Medulla oblongata (tissue), 1 donor: ENCODE data around the gene ASAP3.
A peak's percentile ranks its signal among the peaks of the same experiment; 100 is the strongest.

ENCODE experiments used
- DNase-seq: peaks from one replicate; pipeline ENCODE4 v3.0.0-alpha.2; 2015; ENCODE audit errors: extremely low spot score

Gene ASAP3

DNA sequence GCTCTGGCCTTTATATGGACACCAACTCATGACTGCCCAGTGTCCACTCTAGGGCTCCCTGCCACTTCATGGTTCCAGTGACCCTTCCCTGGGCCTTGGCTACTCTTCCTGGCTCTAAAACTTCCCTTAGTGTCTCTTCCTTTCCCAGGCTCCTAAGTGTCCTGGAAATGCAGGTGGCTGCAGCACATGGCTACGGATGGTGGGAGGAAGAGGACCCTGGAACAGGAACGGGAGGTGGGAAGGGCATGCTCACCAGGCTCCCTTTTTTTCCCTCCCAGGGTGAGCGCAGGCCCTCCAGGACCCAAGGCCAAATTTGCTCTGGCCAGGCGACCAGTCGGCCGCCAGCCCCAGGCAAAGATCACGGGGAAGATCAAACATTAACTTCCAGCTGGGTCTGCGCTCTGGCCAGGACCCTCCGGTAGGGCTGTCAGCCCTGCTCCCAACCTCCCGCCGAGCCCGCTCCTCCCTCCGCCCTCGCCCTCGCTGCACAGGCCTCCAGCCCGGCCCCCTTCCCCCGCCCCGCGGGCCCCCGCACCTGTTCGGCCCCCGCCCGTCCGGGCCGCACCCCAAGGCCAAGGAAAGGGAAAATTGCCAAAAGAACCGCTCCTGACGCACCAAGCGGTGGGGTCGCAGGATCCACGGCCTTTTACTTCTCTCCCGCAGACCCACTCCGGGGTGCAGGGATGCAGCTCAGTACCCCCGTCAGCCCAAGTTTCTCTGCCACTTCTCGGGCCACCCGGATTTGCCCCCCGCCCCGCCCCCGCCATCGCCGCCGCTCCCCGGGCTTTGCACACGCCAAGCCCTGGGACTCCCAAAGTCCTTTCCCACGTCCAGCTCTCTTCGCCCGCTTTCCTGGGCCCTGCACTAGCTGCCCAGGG, 60.3 kb downstream of the ASAP3 start:
- DNase-seq = no peak

DNA sequence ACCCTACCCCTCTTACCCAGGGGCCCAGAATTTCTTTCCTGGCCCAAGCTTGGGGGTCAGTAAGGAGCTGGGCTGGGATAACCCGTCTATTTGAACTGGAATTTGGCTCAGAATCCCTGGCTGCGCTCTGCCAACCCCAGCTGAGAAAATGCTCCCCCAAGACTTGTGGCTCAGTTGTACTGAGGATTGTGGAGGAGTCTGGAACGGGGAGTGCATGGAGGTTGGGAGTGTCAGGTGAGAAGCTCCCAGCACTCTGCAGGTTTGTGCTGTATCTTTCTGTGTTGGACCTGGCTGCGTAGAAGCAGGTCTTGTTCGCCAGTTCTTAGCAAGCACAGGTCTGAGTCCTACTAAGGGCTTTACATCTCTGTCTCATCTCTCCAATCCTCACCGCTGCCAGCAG, 61.0 kb downstream of the ASAP3 start:
- no peak for DNase-seq

DNA sequence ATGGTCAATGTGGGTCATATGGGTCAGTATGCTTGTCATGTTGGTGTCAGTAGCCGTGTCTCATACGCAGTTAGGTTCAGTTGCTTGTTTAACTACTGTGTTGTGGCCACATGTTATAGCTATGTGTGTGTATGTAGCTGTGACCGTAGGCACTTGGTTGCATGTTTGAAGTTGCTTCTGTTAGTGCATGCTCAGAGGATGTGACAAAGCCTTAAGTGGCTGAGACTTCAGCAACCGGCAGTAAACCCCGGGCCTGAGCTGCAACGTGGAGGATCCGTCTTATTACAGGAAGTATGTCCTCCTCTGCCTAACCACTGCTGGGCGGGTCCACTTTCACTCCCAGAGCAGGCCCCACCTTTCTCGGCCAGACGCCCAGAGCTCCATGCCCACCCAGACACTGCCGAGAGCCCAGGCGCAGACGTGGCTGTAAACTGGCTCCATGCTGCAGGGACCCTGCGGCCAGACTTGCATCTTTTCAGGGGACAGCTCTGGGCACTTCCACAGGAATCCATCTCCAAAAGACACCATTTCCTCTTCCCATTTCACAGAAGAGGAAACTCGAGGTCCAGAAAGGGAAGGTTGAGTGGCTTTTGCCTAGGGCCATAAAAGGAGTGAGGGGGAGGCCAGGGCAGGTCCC, 61.6 kb downstream of the ASAP3 start:
- DNase-seq = no peak

DNA sequence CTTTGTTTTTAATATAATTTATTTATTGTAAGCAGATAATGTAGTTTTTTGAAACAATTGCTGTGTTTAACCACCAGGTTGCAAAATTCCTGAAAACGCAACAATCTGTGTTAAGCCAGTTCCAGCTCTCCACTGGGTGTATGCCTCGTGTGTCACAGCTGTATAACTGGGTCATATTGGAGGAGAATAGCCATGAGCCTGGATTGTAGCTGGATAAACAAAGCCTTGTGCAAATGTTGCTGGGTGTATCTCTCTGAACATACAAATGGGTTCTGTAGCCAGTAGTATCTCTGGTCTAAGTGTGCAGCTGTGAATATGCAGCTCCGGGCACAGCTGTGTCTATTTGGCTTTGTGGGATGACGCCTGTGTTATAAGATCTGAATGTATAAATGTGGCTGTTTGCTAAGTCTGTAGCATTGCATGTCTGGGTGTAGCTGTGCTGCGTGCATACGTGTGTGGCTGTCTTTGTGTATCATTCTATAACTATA, 62.2 kb downstream of the ASAP3 start:
- peak; percentile 22 for DNase-seq

DNA sequence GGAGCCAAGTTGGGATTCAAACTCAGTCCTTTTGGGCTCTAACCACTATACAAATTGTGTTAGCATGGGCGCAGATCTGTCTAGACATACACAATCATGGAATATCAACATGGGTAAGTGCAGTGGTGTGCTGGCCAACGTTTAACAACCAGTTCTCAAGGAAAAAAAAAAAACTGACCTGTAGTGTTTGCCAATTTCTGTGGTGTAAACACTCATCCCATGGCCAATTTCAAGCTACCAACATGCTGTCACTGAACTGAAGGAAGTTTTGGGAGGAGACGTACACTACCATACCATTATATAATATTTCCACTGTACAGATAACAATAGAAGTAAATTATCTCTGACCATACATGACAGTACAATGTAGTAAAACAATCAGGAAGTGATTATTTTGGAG, 62.6 kb downstream of the ASAP3 start:
- DNase-seq = no peak

DNA sequence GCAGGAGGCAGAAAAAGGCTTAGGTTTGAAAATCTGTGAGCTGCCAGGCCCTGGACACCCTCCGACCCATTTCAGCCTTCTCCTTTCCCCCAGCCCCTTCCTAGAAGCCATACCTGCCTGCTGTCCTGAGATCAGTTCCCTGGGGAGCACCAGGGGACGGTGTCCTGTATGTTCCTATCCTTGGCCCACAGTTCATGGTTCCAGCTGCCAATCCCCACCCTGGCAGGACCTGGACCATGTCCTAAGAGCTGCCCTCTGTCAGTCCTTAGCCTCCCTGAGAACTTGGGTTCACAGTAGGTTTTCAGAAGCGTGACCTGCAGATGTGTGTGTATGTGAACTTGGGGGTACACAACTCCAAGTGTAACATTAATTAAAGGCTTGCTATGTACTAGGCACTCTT, 63.2 kb downstream of the ASAP3 start:
- no peak for DNase-seq

DNA sequence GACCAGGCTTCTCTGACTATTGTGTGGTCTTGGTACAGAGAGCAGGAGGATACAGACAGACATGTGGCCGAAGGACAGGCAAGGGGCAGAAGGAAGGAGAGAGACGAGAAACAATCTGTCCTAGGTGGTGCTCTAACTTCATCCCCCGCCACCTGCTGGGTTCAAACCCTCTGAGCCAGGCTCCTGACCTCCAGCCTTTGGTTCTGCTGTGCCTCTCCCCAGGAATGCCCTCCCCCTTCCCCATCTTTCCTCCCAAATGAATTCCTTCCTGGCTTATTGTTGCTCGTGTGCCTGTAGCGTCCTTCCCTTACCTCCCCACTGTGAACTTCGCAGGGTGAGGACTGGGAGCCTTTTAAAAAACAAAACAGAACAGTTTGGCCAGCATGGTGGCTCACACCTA, 64.8 kb downstream of the ASAP3 start:
- no peak for DNase-seq

DNA sequence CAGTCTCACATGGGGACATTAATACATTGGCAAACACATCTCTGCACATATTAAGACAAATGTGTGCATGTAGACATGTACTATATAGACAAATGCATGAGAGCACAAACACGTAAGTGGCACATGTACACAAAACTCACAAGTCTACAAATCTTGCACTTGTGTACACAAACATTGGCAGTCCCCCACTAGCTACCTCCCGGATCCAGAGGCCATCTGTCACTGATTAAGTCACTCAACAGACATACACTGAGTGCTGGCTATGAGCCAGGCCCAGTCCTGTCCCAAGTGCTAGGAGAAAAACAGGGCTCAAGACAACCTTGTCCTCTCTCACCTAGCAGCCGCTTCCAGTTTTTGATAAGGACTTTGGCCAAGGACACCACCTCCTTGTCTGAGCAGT, 66.4 kb downstream of the ASAP3 start:
- no peak for DNase-seq

DNA sequence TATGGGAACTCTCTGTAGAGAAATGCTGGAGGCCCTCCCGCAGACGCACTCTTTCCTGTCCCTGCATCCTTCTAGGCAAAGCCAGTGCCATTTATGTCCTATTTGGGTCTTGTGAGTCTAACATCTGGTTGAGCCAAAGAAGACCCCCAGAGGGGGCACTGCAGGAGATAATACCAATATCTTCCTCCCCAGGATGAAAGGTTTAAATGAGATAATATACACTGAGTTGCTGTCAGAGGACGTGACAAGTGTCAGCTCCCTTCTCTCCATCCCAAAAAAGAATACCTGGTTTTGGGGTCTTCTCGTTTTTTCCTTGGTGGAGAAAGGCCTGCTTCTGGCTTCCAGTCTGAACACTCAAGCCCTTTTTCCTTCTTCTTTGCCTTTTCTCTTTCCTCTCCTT, 67.0 kb downstream of the ASAP3 start:
- no peak for DNase-seq

DNA sequence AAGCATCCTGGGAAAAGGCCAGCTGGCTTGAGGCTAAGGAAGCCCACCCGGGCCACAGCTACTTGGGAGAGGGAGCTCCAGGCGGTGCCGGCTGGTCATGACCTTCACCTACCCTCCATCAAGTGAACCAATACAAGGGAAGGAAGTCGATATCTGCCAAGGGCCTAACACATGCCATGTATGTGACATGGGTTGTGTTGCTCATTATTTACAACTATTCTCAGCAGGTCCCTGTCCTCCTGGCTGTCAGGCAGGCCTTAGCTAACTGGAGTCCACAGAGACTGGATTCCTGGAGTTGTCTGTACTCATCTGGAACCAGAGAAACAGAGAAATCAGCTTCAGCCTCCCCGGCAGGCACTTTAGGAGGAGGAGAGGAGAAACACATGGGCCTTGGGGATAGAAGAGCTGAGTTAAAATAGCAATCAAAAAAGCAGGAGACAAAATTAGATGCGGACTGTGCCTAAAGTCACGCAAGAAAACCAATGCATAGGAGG, 75.1 kb downstream of the ASAP3 start:
- no peak for DNase-seq

DNA sequence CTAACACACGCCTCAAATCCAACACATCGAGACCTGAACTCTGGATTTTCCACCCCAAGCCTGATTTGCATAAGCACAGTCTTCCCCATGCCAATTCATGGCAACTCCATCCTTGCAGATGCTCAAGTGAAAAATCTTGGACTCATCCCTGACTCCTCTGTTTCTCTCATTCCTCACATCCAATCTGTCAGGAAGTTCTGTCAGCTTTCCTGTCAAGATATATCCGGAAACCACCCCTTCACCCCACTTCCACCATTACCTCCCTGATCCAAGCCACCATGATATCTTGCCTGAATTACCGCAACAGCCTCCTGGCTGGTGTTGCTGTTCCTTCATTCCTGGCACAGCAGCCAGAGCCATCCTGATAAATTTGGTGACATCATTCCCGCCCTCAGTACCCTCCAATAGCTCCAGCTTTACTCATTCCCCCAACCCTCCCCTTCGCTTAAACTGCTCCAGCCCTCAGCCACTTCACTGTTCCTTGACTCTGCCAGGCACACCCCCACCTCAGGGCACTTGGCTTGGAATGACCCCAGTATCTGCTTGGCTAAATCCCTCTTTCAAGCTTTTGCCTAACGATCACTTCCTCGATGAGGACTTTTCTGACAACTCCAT, 76.9 kb downstream of the ASAP3 start:
- DNase-seq = no peak

DNA sequence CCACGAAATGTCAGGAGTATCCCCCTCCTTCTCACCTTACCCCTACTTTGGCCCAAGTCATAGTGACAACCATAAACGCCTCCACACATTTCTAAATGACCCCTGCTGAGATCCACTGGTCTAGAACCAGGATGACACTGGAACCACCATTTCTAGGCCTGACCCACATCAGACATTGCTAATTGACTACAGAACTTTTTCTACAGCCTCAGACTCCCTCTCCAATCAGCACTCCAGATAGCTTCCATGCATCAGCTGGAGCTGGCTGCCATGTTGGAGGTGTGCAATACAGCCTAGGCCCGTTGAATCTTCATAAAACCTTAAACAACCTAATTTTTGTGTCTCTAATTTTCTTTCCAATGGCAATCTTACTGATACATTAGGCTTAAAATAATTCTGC, 78.0 kb downstream of the ASAP3 start:
- no peak for DNase-seq

DNA sequence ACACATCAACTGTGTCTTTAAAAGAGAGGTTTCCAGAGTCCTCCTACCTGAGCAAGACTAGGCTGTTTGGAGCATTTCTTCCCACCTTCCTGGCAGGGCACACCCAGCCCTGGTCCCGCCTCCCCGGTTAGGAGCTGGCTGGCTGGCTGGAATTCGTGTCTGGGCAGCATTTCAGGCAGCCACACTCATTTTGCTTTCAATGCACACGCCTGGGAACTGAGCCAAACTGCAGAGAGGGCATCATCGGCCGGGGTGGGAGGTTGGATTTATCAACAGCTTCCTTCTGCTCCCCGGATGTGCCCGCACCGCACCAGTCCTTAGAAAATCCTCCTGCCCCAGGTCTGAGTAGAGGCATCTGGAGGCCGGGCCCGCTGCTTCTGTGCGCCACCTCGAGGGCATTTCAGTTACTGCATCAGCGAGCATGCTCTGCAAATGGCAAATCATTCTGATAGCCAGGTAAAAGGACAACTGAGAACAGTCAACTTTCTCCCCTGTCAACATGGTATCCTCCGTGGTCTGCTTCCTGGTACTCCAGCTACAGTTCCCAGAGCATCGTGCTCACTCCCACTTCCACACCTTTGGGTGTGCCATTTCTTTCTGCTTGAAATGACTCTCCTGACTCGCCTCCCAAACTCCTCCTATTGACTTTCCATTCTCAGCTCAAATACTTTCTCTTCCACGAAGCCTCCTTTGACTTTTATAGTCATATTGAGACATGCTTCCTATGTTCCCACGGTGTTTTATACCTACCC, 80.1 kb downstream of the ASAP3 start:
- peak; percentile 84 for DNase-seq

DNA sequence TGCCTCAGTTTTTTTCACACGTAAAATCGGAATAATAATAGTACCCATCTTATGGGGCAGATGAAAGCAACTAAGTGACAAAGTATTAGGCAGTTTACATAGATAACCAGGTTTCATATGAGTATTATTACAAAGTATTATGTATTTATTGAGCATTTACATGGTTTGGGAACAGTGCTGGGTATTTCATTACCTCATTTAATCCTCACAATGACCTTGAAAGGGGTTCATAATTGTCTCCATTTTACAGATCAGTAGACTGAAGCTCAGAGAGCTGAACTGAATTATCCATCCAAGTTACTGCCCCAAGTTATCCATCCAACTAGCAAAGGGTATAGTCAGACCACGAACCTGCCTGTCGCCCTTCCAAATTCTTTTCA, 80.6 kb downstream of the ASAP3 start:
- DNase-seq = no peak

DNA sequence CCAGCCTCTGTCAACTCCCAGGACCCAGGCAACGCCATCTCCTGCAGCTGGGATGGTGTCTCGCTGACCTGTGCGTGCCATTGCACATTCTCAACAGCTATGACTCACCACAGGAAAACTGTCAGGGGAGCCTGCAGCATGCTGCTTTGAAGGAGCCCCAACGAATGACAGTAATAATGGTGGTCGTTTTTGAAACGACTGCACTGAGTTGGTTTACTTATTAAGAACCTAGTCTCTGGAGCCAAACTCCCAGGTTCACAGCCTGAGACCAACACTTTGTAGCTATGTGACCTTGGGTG, 81.0 kb downstream of the ASAP3 start:
- DNase-seq = no peak

DNA sequence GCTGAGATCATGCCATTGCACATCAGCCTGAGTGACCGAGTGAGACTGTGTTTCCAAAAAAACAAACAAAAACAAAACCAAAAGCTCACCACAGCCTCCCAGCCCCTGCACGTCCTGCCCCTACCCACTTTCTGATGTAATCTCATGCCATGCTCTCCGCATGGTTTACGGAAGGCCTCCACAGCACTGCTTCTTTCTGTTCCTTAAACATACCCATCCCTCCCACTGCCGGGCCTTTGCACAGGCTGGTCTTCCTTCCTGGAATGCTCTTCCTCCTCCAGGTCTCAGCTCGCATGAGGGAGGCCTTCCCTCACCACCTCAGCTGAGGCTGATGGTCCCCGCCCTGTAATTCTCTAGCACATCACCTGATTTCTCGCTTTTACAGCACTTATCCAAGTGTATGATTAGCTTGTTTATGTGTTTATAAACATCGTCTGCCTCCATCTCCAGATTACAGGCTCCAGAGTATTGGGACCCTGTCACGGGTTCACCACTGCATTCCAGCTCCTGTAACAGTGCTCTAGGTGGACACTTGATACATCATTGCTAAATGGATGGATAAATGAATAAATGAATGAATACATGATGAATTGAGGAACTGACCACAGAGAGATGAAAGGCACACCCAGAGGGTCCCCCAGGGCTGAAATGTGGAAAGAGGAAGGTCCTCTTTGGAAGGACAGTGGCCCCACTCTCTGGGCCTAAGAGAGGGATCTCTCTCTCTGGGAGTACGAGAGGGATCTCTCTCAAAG, 81.5 kb downstream of the ASAP3 start:
- peak; percentile 41 for DNase-seq

DNA sequence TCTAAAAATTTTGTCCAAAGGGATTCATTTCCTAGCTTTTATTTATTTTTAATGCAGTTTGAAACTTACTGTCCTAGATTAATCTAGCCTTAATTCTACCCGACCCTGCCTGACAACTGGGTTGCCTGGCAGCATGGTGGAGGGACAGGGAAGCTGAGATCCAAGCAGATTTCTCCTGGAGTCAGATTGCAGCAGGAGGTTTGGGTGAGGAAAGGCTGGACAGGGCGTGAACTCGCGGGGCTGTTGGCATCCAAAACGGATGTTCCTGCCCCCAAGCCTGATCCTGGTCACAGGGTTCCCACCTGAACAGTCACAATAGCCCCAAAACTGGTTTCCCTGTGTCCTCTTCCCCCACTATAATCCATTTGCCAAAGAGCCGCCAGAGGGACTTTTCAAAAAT, 82.7 kb downstream of the ASAP3 start:
- no peak for DNase-seq

DNA sequence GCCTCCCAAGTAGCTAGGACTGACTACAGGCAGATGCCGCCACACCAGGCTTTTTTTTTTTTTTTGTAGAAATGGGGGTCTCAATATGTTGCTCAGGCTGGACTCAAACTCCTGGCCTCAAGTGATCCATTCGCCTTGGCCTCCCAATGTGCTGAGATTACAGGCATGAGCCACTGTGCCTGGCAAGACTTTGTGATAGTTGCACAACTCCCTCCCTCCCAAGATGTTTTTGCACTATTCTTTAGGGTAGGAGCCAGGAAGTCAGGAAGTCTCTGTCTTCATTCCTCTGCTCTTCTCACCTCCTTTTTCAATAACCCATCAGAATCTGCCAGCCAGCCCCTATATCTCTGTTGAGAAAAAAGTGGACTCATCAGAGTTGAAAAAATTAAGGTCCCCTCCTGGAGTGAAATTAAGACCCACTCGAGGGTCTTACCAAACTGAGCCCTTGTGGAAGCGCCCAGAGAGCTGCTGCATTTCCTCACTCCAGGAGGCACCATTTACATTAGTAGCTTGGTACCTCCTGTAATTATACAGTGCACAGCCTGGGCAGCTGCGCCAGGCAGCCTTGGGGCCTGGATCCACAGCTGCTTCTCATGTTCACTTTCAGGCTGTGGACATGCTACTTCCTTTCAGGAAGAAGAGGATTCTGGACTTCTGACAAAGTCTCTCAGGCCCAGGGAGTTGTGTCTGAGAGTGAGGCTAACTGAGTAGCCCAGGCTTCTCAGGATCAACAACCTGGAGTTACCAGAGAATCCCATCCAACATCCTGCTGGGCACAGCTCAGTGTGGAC, 83.5 kb downstream of the ASAP3 start:
- no peak for DNase-seq

DNA sequence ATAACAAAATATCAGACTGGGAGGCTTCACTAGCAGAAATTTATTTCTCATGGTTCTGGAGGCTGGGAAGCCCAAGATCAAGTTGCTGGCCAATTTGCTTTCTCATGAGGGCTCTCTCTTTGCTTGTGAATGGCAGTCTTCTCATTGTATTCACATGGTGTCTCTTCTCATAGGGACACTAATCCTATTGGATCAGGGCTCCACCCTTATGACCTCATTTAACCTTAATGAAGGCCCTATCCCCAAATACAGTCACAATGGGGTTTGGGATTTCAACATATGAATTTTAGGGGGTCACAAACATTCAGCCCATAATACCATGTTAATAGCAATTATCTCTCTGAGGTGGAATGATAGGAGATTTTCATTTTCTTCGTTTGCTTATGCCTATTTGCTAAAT, 84.8 kb downstream of the ASAP3 start:
- DNase-seq = no peak

DNA sequence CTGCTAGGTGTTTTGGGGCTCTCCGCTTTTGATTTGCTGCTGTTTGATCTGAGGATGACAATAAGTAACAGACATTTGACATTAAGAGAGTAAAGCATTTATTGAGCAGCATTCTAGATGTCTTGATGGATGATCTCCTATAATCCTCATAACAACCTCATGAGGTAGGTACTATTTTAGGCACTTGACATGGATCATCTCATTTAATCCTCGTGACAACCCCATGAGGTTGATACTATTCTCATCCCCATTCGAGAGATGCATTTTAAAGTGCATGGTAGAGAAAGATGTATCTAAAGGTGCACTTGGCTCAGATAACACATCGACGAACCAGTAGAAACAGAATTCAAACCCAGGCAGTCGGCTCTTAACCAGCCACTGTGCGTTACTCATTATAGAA, 86.1 kb downstream of the ASAP3 start:
- DNase-seq = no peak

DNA sequence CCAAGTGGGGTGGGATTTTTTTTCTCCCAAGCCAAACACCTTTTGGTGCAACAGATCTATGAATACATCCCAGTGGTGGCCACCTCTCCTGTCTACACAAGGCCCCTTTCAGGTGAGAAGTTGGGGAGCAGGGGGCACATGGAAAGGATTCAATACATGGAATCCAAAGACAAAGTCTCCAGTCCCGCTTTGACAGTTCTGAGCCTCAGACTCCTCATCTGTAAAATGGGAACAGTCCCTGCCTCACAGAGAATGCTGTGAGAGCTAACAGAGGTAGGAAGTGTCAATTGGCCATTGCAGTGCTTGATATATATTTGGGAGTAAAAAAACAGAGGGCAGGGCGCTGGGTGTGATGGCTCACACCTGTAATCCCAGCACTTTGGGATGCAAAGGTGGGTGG, 87.6 kb downstream of the ASAP3 start:
- no peak for DNase-seq
